HepG2 (cell line): ENCODE results near the gene BTBD3. TPM values are rescaled to one million over a fixed set of nuclear protein-coding genes. Genes with fewer than 3 reads are reported as not detected.

Experiments used
- ATAC-seq: fragments of 200-7000 bp; cut with Tn5 transposase; 3 replicates; pipeline ENCODE4 v1.9.1; 2020; ENCODE audit warnings: mild to moderate bottlenecking, moderate library complexity
- BruUV-seq: library from RNA; stranded (reverse); fragments of 400-500 nt; replicated peaks from 2 replicates; lab custom pipeline; 2021; lab: Mats Ljungman, UMichigan
- CTCF ChIA-PET: fragments of 300-600 bp; formaldehyde crosslinking; extraction: SDS; loops from one replicate; lab custom pipeline; 2021; ENCODE audit warnings: low total read pairs, inconsistent platforms, low intra/inter-chr PET ratio; lab: Yijun Ruan, JAX
- POLR2A ChIA-PET: fragments of 350-600 bp; sonication (Branson Sonifier 250); formaldehyde crosslinking; loops from one replicate; lab custom pipeline; 2020; ENCODE audit warnings: antibody characterized with exemption, inconsistent platforms; lab: Yijun Ruan, JAX
- DNase-seq: peaks from one replicate; pipeline ENCODE4 v3.0.0-alpha.2; 2015; ENCODE audit warnings: low spot score
- FAIRE-seq: peaks from 3 replicates; lab custom pipeline; 2011; peaks lifted over from hg19 to GRCh38; lab: Jason Lieb, UNC
- H2AFZ ChIP-seq: one replicate; pipeline ENCODE4 v1.6.1; 2011; ENCODE audit warnings: low read length, inconsistent platforms
- H3K27ac ChIP-seq: fragments of 300-600 bp; 3 replicates; pipeline ENCODE4 v1.8.0; 2011; ENCODE audit warnings: mixed run types, mild to moderate bottlenecking, mixed read lengths, low read length, inconsistent platforms; ENCODE audit not compliant: insufficient read depth; ENCODE audit errors: extremely low read length
- H3K27me3 ChIP-seq, 2 experiments: fragments of 200-600 bp in 1 of 2; 2 replicates in 1 of 2; 3 replicates in 1 of 2; pipeline versions ENCODE4 v1.6.0 to v1.8.0; 2011; ENCODE audit warnings: low read length in 2 of 2, mild to moderate bottlenecking in 2 of 2, moderate library complexity in 2 of 2, inconsistent platforms in 1 of 2; ENCODE audit not compliant: insufficient read depth in 2 of 2, control insufficient read depth in 1 of 2
- H3K36me3 ChIP-seq, 2 experiments: fragments of 200-600 bp in 1 of 2; replicated peaks in 1 of 2; 2 replicates in 1 of 2; 3 replicates in 1 of 2; pipeline versions ENCODE4 v1.5.1 to v1.8.0; 2011; ENCODE audit warnings: low read length in 2 of 2, inconsistent platforms in 1 of 2; ENCODE audit not compliant: insufficient read depth in 2 of 2, control insufficient read depth in 1 of 2
- H3K4me1 ChIP-seq: 2 replicates; pipeline ENCODE4 v1.5.1; 2012; ENCODE audit warnings: low read length, inconsistent platforms; ENCODE audit not compliant: insufficient read depth
- H3K4me2 ChIP-seq: 2 replicates; pipeline ENCODE4 v1.6.0; 2011; ENCODE audit warnings: low read depth, low read length, inconsistent platforms
- H3K4me3 ChIP-seq, 3 experiments: fragments of 200-600 bp in 1 of 3; sonication (generic), shearing (Covaris generic) in 1 of 3; replicated peaks in 1 of 3; 2 replicates each; pipeline ENCODE4 v1.5.1; 2011 to 2016; ENCODE audit warnings: low read length in 3 of 3, inconsistent platforms in 2 of 3, low read depth in 2 of 3, mild to moderate bottlenecking in 2 of 3, control low read depth in 1 of 3, mixed read lengths in 1 of 3; ENCODE audit not compliant: insufficient read depth in 1 of 3
- H3K79me2 ChIP-seq: one replicate; pipeline ENCODE4 v1.6.1; 2011; ENCODE audit warnings: low read length, inconsistent platforms; ENCODE audit not compliant: insufficient read depth
- H3K9ac ChIP-seq: 2 replicates; pipeline ENCODE4 v1.6.0; 2011; ENCODE audit warnings: mild to moderate bottlenecking, low read depth, low read length, inconsistent platforms; ENCODE audit not compliant: insufficient read depth
- H3K9me3 ChIP-seq: 2 replicates; pipeline ENCODE4 v1.5.1; 2012; ENCODE audit warnings: mild to moderate bottlenecking, low read length
- H4K20me1 ChIP-seq: 2 replicates; pipeline ENCODE4 v1.6.0; 2011; ENCODE audit warnings: inconsistent platforms, mild to moderate bottlenecking, low read length, moderate library complexity; ENCODE audit not compliant: insufficient read depth
- GTF3A ChIP-seq: sonication (generic); formaldehyde crosslinking; conservative IDR thresholded peaks from 2 replicates; pipeline ENCODE4 v1.4.0; 2020; ENCODE audit warnings: mild to moderate bottlenecking, missing genetic modification reagents
- KDM5B ChIP-seq: sonication (generic); formaldehyde crosslinking; IDR thresholded peaks from 2 replicates; pipeline ENCODE4 v1.4.0; 2020; ENCODE audit warnings: missing genetic modification reagents, mild to moderate bottlenecking, borderline replicate concordance
- MAFK ChIP-seq, 2 experiments: IDR thresholded peaks in 1 of 2; conservative IDR thresholded peaks in 1 of 2; 2 replicates each; pipeline ENCODE4 v1.6.1; 2011; ENCODE audit warnings: improper control_type of control experiment in 2 of 2, low read length in 2 of 2
- MTA1 ChIP-seq: sonication (generic); formaldehyde crosslinking; IDR thresholded peaks from 2 replicates; pipeline ENCODE4 v1.4.0; 2020; ENCODE audit warnings: missing genetic modification reagents, mild to moderate bottlenecking, borderline replicate concordance
- PRMT3 ChIP-seq: sonication (generic); formaldehyde crosslinking; IDR thresholded peaks from 2 replicates; pipeline ENCODE4 v1.8.1; 2022; ENCODE audit warnings: low read depth, mild to moderate bottlenecking, moderate library complexity, missing genetic modification reagents, borderline replicate concordance
- SALL1 ChIP-seq: sonication (generic); formaldehyde crosslinking; IDR thresholded peaks from 2 replicates; pipeline ENCODE4 v1.8.0; 2022; ENCODE audit warnings: mild to moderate bottlenecking, missing genetic modification reagents
- U2AF2 ChIP-seq: fragments of 200-400 bp; formaldehyde crosslinking; IDR thresholded peaks from 2 replicates; pipeline ENCODE4 v1.6.1; 2017; ENCODE audit warnings: low read depth, mild to moderate bottlenecking, low read length
- WGBS: methylation state at CpG from one replicate; pipeline ENCODE4 v1.1.6; 2017; ENCODE audit warnings: low lambda C conversion rate; 5-methylcytosine and 5-hydroxymethylcytosine counted together
- in situ Hi-C: cut with HindIII; loops from 2 replicates; pipeline ENCODE4 v1.10.0; 2017; ENCODE audit warnings: low pct_unique_long_range_greater_than_20kb; ENCODE audit not compliant: extremely low pct_ligation_motif_present
- intact Hi-C: fragments of 100-400 bp; cut with micrococcal nuclease; formaldehyde crosslinking; loops from one replicate; pipeline ENCODE4 v1.10.0; 2022; ENCODE audit not compliant: unreplicated experiment
- polyA plus RNA-seq, 8 experiments: library from polyadenylated mRNA; depleted of rRNA in 3 of 8; stranded (reverse) in 7 of 8; unstranded in 1 of 8; fragments of >200 nt; fragmentation: Illumina TruSeq in 4 of 8; extraction: Trizol in 4 of 8; gene quantifications; 2 replicates each; pipeline versions ENCODE4 v1.2.1 to v1.2.3, GENCODE V29; 2011 to 2016; ENCODE audit warnings: low read depth in 4 of 8, missing spikeins in 1 of 8, mixed read lengths in 1 of 8; ENCODE audit not compliant: insufficient read depth in 1 of 8
- total RNA-seq, 5 experiments: library from RNA; depleted of rRNA; stranded (reverse); fragments of >200 nt; fragmentation: Illumina TruSeq; extraction: Trizol; gene quantifications; 2 replicates each; pipeline ENCODE4 v1.2.3, GENCODE V29; 2016; ENCODE audit warnings: low read depth in 1 of 5

Gene BTBD3
- total and polyA plus RNA-seq, 2 of the 13 experiments (the other 11 are each of a cell fraction or from before 2014, with no cell fraction given): 32.2 to 41.8 TPM

DNA sequence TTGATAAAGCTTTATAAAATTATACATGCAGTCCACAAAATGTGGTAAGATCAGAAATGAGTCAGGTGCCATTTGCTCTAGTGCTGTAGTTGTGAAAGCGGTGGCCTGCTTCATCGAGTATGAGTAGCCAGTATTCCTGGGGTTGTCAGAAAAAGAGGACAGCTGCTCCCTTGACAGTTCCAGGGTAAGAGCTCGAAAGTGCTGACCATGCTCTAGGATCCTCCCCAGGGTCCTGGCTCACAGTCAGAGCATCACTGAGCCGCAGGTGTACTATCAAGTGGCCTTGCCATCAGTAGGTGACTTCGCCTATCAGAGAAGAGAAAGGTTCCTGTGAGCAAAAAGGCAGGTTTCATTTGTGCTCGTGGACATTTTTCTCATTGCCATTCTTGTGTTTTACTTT, 3.6 kb downstream of the BTBD3 start:
- H3K79me2 ChIP-seq: peaks cover 15% of the 10 kb centered on the region
- H3K9me3 ChIP-seq: no peaks in the 10 kb centered on the region
- in situ Hi-C loops (no loop called here), intact Hi-C loops (no loop called here)
- ChIA-PET POLR2A (no interaction called here), CTCF (no interaction called here)
- no peak overlapping the region for H3K4me2 ChIP-seq
- ATAC-seq (no peak), DNase-seq (no peak), FAIRE-seq (no peak)
- H3K27ac ChIP-seq: no peak overlapping the region
- no peaks in the 10 kb centered on the region for H4K20me1 ChIP-seq
- H3K4me3 ChIP-seq: no peak overlapping the region
- H3K4me1 ChIP-seq: no peaks in the 10 kb centered on the region
- H3K9ac ChIP-seq: no peak overlapping the region
- no peaks in the 10 kb centered on the region for H3K27me3 ChIP-seq
- H3K36me3 ChIP-seq: peaks cover 11 to 33% of the 10 kb centered on the region in 2 experiments; a peak in 4 of 5 replicates
- whole genome bisulfite sequencing: 97% methylated on average over 6 of the region's 6 CpGs
- no peak overlapping the region for H2AFZ ChIP-seq
- BruUV-seq: no TSS peak
- TF ChIP-seq MAFK (conservative IDR thresholded peaks at IDR 0.05 in 1 of 2, IDR thresholded peaks at IDR 0.05 in 1 of 2; ENCODE audit: low read length in 2 of 2): 0 out of 4 replicates have a peak, but pooled peaks of 1 of the 2 experiments have one; percentile 18
- no peak for TF ChIP-seq KDM5B (CRISPR knock-in tag)
- no peak for TF ChIP-seq U2AF2

DNA sequence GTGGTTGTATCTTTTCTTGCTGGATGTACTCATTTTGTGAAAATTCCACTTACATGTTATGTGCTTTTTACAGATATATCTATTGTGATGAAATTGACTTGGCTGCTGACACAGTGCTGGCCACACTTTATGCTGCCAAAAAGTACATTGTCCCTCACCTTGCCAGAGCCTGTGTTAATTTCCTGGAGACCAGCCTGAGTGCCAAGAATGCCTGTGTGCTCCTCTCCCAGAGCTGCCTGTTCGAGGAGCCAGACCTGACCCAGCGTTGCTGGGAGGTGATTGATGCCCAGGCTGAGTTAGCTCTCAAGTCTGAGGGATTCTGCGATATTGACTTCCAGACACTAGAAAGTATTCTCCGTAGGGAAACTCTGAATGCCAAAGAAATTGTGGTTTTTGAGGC, 4.9 kb downstream of the BTBD3 start:
- H3K4me3 ChIP-seq: no peak overlapping the region
- intact Hi-C loops (no loop called here), in situ Hi-C loops (no loop called here)
- H3K79me2 ChIP-seq: peaks cover 10% of the 10 kb centered on the region
- WGBS: 97% methylated on average over 4 of the region's 4 CpGs
- ATAC-seq: no peak
- no peak overlapping the region for H3K9ac ChIP-seq
- POLR2A ChIA-PET: no interaction called here
- no peak for DNase-seq
- H3K36me3 ChIP-seq: peaks cover 11 to 39% of the 10 kb centered on the region in 2 experiments; a peak in 4 of 5 replicates
- no peaks in the 10 kb centered on the region for H3K9me3 ChIP-seq
- no peak overlapping the region for H3K27ac ChIP-seq
- H4K20me1 ChIP-seq: no peaks in the 10 kb centered on the region
- H3K27me3 ChIP-seq: no peaks in the 10 kb centered on the region
- CTCF ChIA-PET: no interaction called here
- BruUV-seq: no TSS peak
- TF ChIP-seq GTF3A (CRISPR knock-in tag): no peak
- TF ChIP-seq MTA1: no peak
- TF ChIP-seq PRMT3 (CRISPR knock-in tag): no peak
- TF ChIP-seq SALL1 (CRISPR knock-in tag): no peak
- TF ChIP-seq, all 625 proteins: peak for 0
- Histone ChIP-seq H3K4me2 (no peak overlapping the region), H3K4me1 (no peaks in the 10 kb centered on the region), H2AFZ (no peak overlapping the region)
- no peak for FAIRE-seq
